ENCODE measurements around the gene SCYGR7. TPM values are rescaled to one million over a fixed set of nuclear protein-coding genes. Genes with fewer than 3 reads are reported as not detected.

Gene SCYGR7
- total and polyA plus RNA-seq, 2 donors (not counting 1 experiment from before 2014, with no cell fraction given): not detected

GRCh38 chr2:227701556-227701955, 26.6 kb upstream of the SCYGR7 start:
- no peak overlapping the region for H3K4me2 ChIP-seq (replicated peaks; ENCODE audit: low read depth, low read length, poor library complexity, severe bottlenecking)
- POLR2A ChIA-PET: no interaction called here

GRCh38 chr2:227703280-227703732, 24.8 kb upstream of the SCYGR7 start:
- Mint-ChIP-seq H3K27me3 (peaks cover 30% of the 10 kb centered on the region), H3K4me1 (no peaks in the 10 kb centered on the region), H3K27ac (no peak overlapping the region), H3K9me3 (ENCODE audit: insufficient read depth) (no peaks in the 10 kb centered on the region), H3K4me3 (no peak overlapping the region)
- TF ChIP-seq CTCF (IDR thresholded peaks at IDR 0.05) (no peak), EZH2 (IDR thresholded peaks at IDR 0.05; ENCODE audit: borderline replicate concordance, insufficient read depth, low read depth, low read length, poor library complexity, severe bottlenecking) (no peak)
- no peaks in the 10 kb centered on the region for H3K4me1 ChIP-seq (ENCODE audit: control insufficient read depth in 2 of 2, insufficient read depth in 2 of 2, low read length in 2 of 2)
- H3K9me3 ChIP-seq (ENCODE audit: control extremely low read depth in 1 of 3, control insufficient read depth in 2 of 3, insufficient read depth in 1 of 3, low read length in 2 of 3): peaks cover 0 to 3% (median 0%) of the 10 kb centered on the region in 3 donors
- ChIA-PET CTCF (no interaction called here), POLR2A (no interaction called here)
- no peak overlapping the region for H3K4me3 ChIP-seq (ENCODE audit: control extremely low read depth in 1 of 5, extremely low read depth in 1 of 5, insufficient read depth in 1 of 5, low read depth in 2 of 5, low read length in 4 of 5)
- 86% methylated on average over 1 of the region's 4 CpGs for WGBS (ENCODE audit: insufficient coverage)
- no peak for DNase-seq
- no peaks in the 10 kb centered on the region for H3K36me3 ChIP-seq (replicated peaks in 1 of 2; ENCODE audit: control extremely low read depth in 1 of 2, control insufficient read depth in 1 of 2, extremely low read depth in 1 of 2, insufficient read depth in 2 of 2, low read length in 1 of 2)
- no peak overlapping the region for H3K27ac ChIP-seq (ENCODE audit: low read length in 2 of 2)
- no peak overlapping the region for H2AFZ ChIP-seq (ENCODE audit: insufficient read depth, low read depth, low read length, poor library complexity, severe bottlenecking)
- intact Hi-C loops (cut with micrococcal nuclease): no loop called here
- H3K4me2 ChIP-seq (replicated peaks; ENCODE audit: low read depth, low read length, poor library complexity, severe bottlenecking): no peak overlapping the region
- no peak overlapping the region for H3K9ac ChIP-seq (ENCODE audit: low read length)
- H4K20me1 ChIP-seq (ENCODE audit: control insufficient read depth, insufficient read depth, low read length, poor library complexity, severe bottlenecking): no peaks in the 10 kb centered on the region
- no peaks in the 10 kb centered on the region for H3K27me3 ChIP-seq (replicated peaks in 1 of 4; ENCODE audit: control extremely low read depth in 1 of 4, control insufficient read depth in 3 of 4, insufficient read depth in 4 of 4, low read length in 3 of 4)
- H3K79me2 ChIP-seq (ENCODE audit: control insufficient read depth, insufficient read depth, low read length): no peaks in the 10 kb centered on the region
- ATAC-seq (ENCODE audit: low read depth): no peak

More at GRCh38 chr2:227701556-227701955, 26.6 kb upstream of the SCYGR7 start:
- TF ChIP-seq CTCF (IDR thresholded peaks at IDR 0.05): no peak
- TF ChIP-seq EZH2 (IDR thresholded peaks at IDR 0.05; ENCODE audit: borderline replicate concordance, insufficient read depth, low read depth, low read length, poor library complexity, severe bottlenecking): no peak
- H3K4me1 ChIP-seq (ENCODE audit: control insufficient read depth in 2 of 2, insufficient read depth in 2 of 2, low read length in 2 of 2): no peaks in the 10 kb centered on the region
- WGBS (ENCODE audit: insufficient coverage): no CpG with 5 or more reads among the region's 3 CpGs
- DNase-seq (no peak), ATAC-seq (ENCODE audit: low read depth) (no peak)
- Mint-ChIP-seq H3K27ac (no peak overlapping the region), H3K4me3 (no peak overlapping the region), H3K27me3 (peaks cover 26% of the 10 kb centered on the region), H3K4me1 (peaks cover 4% of the 10 kb centered on the region), H3K9me3 (ENCODE audit: insufficient read depth) (no peaks in the 10 kb centered on the region)
- H3K9ac ChIP-seq (ENCODE audit: low read length): no peak overlapping the region
- peaks cover 0 to 3% (median 0%) of the 10 kb centered on the region in 3 donors for H3K9me3 ChIP-seq (ENCODE audit: control extremely low read depth in 1 of 3, control insufficient read depth in 2 of 3, insufficient read depth in 1 of 3, low read length in 2 of 3)
- CTCF ChIA-PET: no interaction called here
- intact Hi-C loops (cut with micrococcal nuclease): no loop called here
- H2AFZ ChIP-seq (ENCODE audit: insufficient read depth, low read depth, low read length, poor library complexity, severe bottlenecking): no peak overlapping the region
- no peaks in the 10 kb centered on the region for H3K36me3 ChIP-seq (replicated peaks in 1 of 2; ENCODE audit: control extremely low read depth in 1 of 2, control insufficient read depth in 1 of 2, extremely low read depth in 1 of 2, insufficient read depth in 2 of 2, low read length in 1 of 2)
- no peak overlapping the region for H3K27ac ChIP-seq (ENCODE audit: low read length in 2 of 2)
- no peaks in the 10 kb centered on the region for H3K79me2 ChIP-seq (ENCODE audit: control insufficient read depth, insufficient read depth, low read length)
- no peak overlapping the region for H3K4me3 ChIP-seq (ENCODE audit: control extremely low read depth in 1 of 5, extremely low read depth in 1 of 5, insufficient read depth in 1 of 5, low read depth in 2 of 5, low read length in 4 of 5)
- no peaks in the 10 kb centered on the region for H4K20me1 ChIP-seq (ENCODE audit: control insufficient read depth, insufficient read depth, low read length, poor library complexity, severe bottlenecking)
- H3K27me3 ChIP-seq (replicated peaks in 1 of 4; ENCODE audit: control extremely low read depth in 1 of 4, control insufficient read depth in 3 of 4, insufficient read depth in 4 of 4, low read length in 3 of 4): no peaks in the 10 kb centered on the region

Data from B cell (primary cell).